WTC11 (cell line): Measurements from ENCODE around the gene FLT4.

Experiments
- TF ChIP-seq, protein P1 (sequence below): sonication (generic); formaldehyde crosslinking; IDR thresholded peaks from 2 replicates; pipeline ENCODE4 v1.8.1; 2023; ENCODE audit warnings: mild to moderate bottlenecking, missing genetic modification reagents
- TF ChIP-seq, protein P2 (sequence below): fragments of 200-600 bp; IDR thresholded peaks from 2 replicates; pipeline ENCODE4 v1.8.0; 2022; ENCODE audit warnings: antibody characterized with exemption

DNA sequence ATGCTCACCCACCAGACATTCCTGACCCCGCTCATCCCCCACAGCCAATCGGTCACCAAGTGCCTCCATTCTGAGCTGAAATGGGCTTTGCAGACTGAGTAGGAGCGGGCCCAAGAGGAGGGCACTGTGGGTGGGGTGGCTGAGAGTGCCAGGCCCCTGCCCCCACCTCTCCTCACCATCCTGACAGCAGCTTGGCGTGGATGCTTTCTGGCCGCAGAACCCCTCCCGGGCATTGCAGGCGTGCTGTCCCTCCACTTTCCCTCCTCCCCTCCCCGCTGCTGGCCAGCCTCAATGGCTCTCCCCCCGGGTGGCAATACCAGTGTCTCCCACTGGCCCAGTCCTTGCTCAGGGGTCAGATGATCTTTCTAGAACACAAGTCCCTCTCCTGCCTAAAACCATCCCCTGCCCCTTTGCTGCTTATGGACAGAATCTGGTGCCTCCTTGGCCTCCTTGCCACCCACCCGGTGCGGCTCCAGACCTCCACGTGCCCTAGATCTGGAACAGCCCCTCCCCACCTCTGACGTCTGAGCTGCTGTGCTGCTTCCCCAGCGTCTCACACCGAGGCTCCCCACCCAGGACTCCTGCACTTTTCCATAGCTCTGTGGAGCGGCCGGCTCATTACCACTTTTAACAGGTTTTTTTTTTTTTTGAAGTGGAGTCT lies 6.1 kb downstream of the FLT4 start:
- TF ChIP-seq, protein P1, sequence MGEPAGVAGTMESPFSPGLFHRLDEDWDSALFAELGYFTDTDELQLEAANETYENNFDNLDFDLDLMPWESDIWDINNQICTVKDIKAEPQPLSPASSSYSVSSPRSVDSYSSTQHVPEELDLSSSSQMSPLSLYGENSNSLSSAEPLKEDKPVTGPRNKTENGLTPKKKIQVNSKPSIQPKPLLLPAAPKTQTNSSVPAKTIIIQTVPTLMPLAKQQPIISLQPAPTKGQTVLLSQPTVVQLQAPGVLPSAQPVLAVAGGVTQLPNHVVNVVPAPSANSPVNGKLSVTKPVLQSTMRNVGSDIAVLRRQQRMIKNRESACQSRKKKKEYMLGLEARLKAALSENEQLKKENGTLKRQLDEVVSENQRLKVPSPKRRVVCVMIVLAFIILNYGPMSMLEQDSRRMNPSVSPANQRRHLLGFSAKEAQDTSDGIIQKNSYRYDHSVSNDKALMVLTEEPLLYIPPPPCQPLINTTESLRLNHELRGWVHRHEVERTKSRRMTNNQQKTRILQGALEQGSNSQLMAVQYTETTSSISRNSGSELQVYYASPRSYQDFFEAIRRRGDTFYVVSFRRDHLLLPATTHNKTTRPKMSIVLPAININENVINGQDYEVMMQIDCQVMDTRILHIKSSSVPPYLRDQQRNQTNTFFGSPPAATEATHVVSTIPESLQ (CRISPR knock-in tag): no peak
- TF ChIP-seq, protein P2, sequence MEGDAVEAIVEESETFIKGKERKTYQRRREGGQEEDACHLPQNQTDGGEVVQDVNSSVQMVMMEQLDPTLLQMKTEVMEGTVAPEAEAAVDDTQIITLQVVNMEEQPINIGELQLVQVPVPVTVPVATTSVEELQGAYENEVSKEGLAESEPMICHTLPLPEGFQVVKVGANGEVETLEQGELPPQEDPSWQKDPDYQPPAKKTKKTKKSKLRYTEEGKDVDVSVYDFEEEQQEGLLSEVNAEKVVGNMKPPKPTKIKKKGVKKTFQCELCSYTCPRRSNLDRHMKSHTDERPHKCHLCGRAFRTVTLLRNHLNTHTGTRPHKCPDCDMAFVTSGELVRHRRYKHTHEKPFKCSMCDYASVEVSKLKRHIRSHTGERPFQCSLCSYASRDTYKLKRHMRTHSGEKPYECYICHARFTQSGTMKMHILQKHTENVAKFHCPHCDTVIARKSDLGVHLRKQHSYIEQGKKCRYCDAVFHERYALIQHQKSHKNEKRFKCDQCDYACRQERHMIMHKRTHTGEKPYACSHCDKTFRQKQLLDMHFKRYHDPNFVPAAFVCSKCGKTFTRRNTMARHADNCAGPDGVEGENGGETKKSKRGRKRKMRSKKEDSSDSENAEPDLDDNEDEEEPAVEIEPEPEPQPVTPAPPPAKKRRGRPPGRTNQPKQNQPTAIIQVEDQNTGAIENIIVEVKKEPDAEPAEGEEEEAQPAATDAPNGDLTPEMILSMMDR: no peak
